GM12892 (cell line): ENCODE measurements around the gene RNF145.

Source experiments
- DNase-seq: peaks from one replicate; pipeline ENCODE4 v3.0.0; 2011; ENCODE audit not compliant: insufficient read length
- FAIRE-seq: peaks from 2 replicates; lab custom pipeline; 2011; peaks lifted over from hg19 to GRCh38; lab: Jason Lieb, UNC
- POLR2A ChIP-seq: IDR thresholded peaks from 2 replicates; pipeline ENCODE4 v1.6.1; 2011; ENCODE audit warnings: low read depth, low read length, control low read depth
- POLR2AphosphoS5 ChIP-seq: IDR thresholded peaks from 2 replicates; pipeline ENCODE4 v1.6.1; 2011; ENCODE audit warnings: low read depth, low read length, control low read depth
- TAF1 ChIP-seq: IDR thresholded peaks from 2 replicates; pipeline ENCODE4 v1.6.1; 2011; ENCODE audit warnings: low read depth, mild to moderate bottlenecking, control low read depth, low read length, borderline replicate concordance

The RNF145 gene

DNA sequence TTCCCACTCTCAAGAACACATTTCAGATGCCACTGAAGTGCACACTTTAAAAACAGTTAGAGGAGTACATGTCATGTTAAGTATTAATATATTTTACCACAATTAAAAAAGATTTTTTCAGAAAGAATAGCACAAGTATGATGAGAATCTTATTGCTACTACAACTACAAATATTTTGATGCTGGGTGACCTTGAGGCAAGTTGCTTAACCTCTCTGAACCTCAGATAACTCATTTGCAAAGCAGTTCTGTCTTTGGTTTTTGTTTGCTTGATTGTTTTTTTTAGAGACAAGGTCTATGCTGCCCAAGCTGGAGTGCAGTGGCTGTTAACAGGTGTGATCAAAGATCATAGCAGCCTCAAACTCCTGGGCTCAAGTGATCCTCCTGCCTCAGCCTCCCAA is 95.9 kb downstream of the RNF145 start:
- no peak for DNase-seq
- TF ChIP-seq POLR2A (no peak), TAF1 (no peak), POLR2AphosphoS5 (no peak)
- FAIRE-seq: no peak

DNA sequence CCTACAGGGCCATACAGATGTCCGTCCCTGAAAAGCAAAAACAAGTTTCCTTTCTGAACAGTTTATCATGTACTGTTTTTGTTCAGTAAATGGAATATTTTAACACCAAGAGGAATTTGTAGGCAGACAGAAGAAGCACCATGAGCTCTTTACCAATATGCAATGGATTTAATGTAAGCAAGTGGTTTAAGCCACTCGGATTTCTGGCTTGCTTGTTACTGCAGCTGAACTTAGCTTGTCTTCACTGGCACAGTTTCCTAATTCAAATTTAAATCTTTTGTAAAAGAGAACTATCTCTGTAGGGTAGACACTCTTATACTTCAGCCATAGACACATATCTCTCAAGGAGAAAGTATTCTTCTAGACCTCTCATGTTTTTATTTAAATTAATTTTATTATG is 96.9 kb downstream of the RNF145 start:
- DNase-seq: no peak
- FAIRE-seq: no peak
- TF ChIP-seq POLR2AphosphoS5 (no peak), POLR2A (no peak), TAF1 (no peak)
